IPS DF 4.7 (cell line): Measurements from ENCODE around the gene GCN1.
A peak's percentile ranks its signal among the peaks of the same experiment; 100 is the strongest.

Experiments
- DNase-seq: peaks from one replicate; pipeline ENCODE4 v3.0.0-alpha.2; 2013; ENCODE audit warnings: low spot score; ENCODE audit errors: extremely low read depth

Gene GCN1

DNA sequence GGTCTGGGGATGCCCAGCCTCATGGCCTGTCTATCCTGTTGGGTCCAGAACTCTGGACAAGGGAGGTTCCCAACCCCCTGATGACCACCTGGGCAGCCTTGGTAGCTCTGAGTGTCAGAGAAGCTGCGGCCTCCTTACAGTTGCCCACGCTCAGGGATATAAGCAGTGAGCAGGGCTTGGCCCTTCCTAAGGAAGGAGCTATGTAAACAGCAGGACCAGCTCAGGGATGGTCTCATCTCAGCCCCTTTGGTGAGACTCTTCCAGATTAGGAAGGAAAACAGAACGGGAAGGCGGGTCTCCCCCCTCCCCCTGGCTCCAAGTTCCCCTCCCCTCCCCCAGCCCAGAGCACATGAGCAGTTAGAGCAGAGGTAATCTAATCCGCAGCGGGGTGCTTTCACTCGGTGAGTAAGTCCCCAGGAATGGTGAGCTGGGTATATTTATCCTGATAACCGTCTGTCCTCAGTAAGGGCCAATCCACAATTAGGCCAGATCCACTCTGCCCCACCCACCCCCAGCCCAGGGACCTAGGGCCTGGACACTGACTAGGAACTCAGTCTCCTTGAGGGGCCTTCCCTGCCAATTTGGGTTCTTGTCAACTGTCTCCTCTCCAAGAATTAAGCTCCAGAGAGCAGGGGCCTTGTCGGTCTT lies 35.9 kb upstream of the GCN1 start:
- peak; percentile 95 for DNase-seq

- no peak for DNase-seq
These were observed 35.2 kb upstream of the GCN1 start for GRCh38 chr12:120229487-120230325.

DNA sequence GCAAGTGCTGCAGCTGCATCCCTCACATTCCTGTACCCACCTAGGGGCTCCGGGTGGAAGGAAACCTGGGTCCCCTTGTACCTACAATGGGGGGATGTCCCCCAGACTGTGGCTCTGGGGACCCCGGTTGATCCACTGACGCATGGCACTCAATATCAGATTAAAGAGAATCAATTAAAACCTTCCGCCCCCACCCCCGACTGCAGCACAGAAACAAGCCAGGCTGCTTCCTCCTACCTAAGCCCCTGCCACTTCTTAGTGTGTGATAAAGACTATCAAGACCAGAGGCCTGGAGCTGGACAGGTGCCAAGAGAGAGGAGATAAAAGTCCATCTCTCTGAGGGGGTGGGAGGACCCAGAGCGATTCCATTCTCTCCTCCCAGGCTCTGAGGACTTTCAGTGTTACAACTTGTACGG lies 34.6 kb upstream of the GCN1 start:
- no peak for DNase-seq

DNA sequence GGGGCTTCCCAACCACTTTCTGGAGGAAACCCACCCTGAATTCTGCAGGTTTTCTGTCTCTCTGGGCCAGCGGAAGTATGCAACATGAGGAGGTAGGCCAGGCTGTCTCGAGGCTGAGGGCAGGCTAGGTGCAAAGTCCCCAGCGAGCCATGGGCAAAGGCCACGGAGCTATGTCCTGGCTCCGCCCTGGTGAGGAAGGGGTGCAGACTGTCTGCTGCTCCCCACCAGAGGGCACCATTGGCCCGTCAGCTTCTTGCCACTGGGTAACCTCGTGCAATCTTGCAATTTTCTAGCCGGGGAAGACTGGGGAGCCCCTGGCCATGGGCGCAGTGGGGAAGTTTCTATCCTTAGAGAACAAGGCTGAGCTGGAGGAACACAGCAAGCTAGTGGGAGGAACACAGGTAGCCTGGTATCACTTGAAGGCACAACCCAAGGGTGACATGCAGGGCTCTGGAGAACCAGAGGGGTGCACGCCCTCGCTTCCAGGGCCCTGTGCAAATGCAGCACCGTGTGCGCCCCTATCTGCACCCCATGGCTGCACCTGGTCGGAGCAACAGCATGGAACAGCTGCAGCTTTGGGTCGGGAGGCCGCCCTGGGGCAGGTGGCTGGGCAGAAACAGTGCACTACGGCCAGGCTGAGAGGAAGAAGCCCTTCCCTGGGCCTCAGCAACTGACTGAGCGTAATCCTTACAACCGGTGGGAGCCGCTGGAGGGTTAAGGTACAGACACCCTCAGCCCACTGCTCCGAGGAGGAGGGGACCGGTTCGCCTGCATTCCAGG lies 34.0 kb upstream of the GCN1 start:
- peak; percentile 93 for DNase-seq

- DNase-seq: no peak
These were observed 33.5 kb upstream of the GCN1 start for GRCh38 chr12:120228041-120228290.

GRCh38 chr12:120227233-120228040 lies 32.9 kb upstream of the GCN1 start:
- no peak for DNase-seq

DNA sequence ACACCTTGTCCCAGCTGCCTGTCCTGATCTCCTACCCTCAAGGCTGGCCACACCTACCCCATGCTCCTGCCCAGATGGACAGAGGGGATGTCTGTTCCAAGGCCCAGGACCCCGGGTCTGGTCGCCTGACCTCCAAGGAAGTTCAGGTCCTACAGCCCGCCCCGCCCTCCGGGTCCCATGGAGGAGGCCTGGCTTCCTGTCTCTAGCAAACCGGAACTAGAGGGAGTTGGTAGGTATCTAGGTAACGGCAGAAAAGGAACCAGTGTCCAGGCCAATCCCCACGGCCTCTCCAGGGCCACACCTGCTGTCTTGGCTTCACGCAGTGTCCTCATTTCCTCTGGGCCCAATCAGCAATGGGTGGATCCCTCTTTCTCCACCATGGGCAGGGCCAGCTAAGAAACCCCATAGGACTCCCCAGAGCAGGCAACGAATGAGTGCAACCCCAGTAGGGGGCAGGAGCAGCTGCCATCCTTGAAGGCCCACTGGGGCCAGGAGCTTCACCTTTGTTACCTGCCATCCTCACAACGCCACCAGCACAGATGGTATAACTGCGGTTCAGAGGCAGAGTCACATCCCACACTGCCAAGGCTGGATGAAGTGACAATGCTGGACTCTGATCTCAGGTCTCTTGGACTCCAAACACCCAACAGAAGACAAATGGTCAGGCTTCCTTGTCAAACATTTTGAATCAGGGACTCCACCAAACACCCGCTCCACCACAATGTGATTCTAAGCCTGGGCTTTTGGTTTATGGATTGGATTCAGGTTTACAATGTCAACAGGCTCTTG lies 31.5 kb upstream of the GCN1 start:
- no peak for DNase-seq

DNA sequence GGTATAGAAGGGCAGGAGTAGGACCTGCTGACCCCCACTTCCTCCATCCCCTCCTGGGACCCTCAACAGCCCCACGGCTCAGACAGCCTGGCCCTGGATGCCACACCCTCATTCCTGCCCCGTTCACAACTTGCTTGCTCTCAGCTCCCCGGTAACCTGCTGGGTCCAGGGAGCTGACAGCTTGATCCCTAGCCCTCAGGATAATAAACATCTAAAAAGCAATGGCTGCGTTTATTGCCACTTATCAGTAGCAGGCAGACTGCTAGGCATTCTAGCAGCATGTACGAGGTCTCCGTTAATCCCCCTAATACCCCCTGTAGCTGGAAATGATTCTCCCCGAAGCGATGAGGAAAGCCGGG lies 30.7 kb upstream of the GCN1 start:
- DNase-seq: no peak

- DNase-seq: no peak
These were observed 30.0 kb upstream of the GCN1 start for GRCh38 chr12:120224304-120225199.

GRCh38 chr12:120223458-120224303 lies 29.2 kb upstream of the GCN1 start:
- DNase-seq: no peak

DNA sequence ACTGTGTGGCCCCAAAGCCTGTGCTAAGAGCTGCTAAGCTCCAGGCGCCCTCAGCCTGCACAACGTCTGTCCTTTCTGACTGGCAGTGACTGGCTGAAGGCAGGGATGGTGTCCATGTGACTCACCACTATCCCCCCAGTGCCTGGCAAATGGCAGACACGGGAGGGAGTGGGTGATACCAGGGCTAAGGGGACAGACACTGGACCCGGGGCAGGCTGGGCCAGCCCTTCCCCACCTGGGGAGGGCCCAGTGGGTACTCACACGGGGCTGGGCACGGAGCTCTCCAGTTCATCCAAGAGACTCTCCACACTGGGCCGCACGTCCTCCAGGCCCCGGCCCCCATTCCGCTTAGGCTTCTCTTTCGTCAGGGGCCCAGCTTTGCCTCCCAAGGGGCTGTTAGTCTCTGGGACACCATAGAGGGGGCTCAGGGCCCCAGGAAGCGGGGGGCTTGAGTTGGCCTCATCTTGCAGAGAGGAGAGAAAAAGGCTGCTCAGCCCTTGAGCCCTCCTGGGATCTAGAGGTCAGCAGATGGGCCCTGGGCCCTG lies 27.8 kb upstream of the GCN1 start:
- DNase-seq: no peak

- no peak for DNase-seq
These were observed 27.0 kb upstream of the GCN1 start for GRCh38 chr12:120221576-120221900.

DNA sequence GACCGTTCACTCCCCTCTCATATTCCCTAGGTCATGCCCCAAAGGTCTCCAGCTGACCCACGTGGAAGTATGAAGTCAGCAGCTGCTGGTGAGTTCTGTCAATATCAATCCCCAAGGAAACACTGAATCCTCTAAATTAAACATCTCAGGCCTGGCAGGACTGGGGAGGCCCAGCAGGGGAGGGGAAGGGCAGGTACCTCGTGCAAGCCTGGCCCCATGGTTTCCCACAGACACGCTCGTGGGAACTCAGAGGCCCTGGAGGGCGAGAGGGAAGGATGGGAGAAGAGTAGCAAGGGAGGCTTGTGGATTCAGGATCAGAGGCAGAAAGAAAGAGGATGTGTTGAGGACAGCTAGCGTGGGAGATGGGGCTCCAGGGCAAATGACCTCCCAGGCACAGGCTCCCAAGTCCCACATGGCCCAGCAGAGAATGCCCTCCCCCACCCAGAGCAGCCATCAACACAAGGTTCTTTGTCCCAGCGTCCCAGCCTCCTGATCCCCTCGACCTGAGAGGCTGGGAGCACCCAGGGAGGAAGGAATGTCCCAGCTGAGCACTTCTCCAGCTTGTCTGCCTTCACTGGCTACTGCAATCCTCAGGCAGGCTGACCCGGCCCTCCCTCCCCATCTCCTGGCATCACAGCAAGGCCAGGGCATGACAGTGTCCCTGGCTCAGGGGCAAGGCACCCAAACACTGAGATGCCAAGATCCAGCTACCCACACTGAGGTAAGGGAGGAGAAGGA lies 26.5 kb upstream of the GCN1 start:
- no peak for DNase-seq

GRCh38 chr12:120218680-120219606 lies 24.4 kb upstream of the GCN1 start:
- DNase-seq: no peak

DNA sequence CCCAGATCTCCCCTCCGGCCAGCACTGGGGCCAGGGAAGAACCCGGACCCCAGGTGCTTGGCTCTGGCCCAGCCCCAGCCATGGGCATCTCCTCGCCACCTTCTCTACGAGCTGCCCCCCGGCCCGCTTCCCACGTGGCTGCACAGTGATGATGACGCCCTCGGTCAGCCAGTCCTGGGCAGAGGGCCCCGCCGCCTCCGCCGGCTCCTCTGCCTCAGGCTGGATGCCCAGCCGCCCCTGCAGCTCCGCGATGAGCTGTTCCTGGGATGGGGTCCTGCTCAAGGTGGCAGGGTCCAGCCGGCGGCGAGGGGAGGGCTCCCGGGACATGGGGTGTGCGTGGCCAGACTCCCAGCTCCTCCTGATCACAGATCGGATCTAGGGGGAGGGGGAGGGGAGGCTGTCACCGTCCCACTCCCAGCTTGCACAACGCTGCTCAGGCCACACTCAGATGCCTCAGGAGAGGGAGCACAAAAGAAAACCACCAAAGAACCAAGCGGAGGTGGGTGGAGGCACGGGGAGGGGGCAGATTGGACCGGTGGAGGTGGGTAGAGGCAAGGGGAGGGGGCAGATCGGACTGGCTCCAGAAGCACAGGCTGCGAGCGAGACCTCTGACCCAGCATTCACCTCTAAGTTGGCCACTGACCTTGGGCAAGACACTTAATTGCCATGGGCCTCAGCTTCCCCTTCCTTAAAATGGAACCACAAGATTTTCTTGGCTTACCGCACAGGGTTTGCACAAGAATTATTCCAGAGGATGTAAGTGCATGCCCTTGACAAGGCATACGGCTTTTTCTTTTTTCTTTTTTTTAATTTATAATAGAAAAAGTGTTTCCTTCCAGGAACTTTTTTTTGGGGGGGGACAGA lies 22.5 kb upstream of the GCN1 start:
- DNase-seq: no peak
